GM13976 (cell line): ENCODE results near the gene S100A10.

ENCODE experiments used
- DNase-seq: peaks from one replicate; pipeline ENCODE4 v3.0.0; 2012; ENCODE audit warnings: low spot score
- CTCF ChIP-seq: IDR thresholded peaks from 2 replicates; pipeline ENCODE4 v1.5.1; 2012; ENCODE audit warnings: borderline replicate concordance, mild to moderate bottlenecking; ENCODE audit not compliant: insufficient read depth; ENCODE audit errors: extremely low read depth, missing control alignments, control extremely low read depth
- in situ Hi-C: fragments of 300-500 bp; cut with MboI; formaldehyde crosslinking; loops from one replicate; pipeline ENCODE4 v1.12.0; 2022; ENCODE audit warnings: low sequenced_read_pairs, mixed read lengths, inconsistent platforms; ENCODE audit not compliant: unreplicated experiment

S100A10 gene

GRCh38 chr1:152002960-152003359, 9.3 kb upstream of the S100A10 start:
- in situ Hi-C loops, result no loop called here
- no peak for DNase-seq
- TF ChIP-seq CTCF, result no peak

- peak; percentile 46 for DNase-seq
- TF ChIP-seq CTCF, result peak; percentile 79
- in situ Hi-C loops, result no loop called here
Observed at GRCh38 chr1:152001631-152002584, 8.2 kb upstream of the S100A10 start.

- no peak for DNase-seq
- no peak for TF ChIP-seq CTCF
- in situ Hi-C loops, result no loop called here
Observed at GRCh38 chr1:152000964-152001630, 7.4 kb upstream of the S100A10 start.

DNA sequence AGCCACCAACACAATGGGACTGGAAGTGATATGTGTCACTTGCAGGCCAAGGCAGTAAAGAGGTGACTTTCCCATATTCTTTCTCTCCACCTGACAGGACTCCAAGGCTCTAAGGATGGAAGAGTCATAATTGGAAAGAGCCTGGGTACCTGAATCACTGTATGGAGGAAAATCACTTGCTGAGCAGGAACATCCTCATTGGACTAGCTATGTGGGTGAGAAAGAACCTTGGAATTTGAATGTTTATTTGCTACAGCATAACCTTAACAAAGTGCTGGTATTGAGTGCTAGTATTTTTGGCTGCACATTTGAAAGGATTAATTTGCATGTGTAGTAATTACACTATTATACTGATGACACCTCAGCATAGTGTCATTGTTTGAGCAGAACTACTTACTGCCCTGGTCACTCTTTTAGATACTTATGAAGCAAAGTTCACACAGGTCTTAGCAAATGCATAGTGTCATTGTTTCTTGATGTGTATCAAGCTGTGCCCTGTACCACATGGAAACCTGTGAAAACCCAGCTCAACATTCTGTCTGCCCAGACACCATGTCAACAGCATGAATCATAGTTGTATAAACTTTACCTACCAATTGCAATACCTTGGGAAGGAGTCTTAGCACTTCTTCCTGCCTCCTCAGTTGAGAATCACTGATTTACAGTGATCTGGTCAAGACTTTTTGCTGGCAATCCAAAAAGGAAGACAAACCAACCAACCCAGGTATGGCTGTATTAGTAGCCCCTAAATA, 5.1 kb upstream of the S100A10 start:
- in situ Hi-C loops, result loop anchor here (10.0 kb wide), 1 partner anchor 64 kb away; no protein-coding TSS in a partner anchor
- no peak for TF ChIP-seq CTCF
- no peak for DNase-seq

DNA sequence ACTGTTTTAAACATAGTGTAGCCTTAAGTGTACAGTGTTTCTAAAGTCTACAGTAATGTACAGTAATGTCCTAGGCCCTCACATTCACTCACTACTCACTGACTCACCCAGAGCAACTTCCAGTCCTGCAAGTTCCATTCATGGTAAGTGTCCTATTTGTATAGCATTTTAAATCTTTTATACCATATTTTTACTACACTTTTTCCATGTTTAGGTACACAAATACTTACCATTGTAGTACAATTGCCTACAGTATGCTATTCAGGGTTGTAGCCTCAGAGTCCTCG, 3.6 kb upstream of the S100A10 start:
- no peak for DNase-seq
- TF ChIP-seq CTCF, result no peak
- in situ Hi-C loops, result loop anchor here (10.0 kb wide), 1 partner anchor 62 kb away; no protein-coding TSS in a partner anchor

GRCh38 chr1:151995774-151996173, 2.1 kb upstream of the S100A10 start:
- in situ Hi-C loops, result loop anchor here (10.0 kb wide), 1 partner anchor 61 kb away; no protein-coding TSS in a partner anchor
- no peak for TF ChIP-seq CTCF
- no peak for DNase-seq
